HepG2 (cell line): ENCODE results near the gene MIDN. TPM values are rescaled to one million over a fixed set of nuclear protein-coding genes. Genes with fewer than 3 reads are reported as not detected.

Experiments
- ASH2L ChIP-seq: fragments of 300-600, 200-600 bp; sonication (generic); IDR thresholded peaks from 2 replicates; pipeline ENCODE4 v1.7.0; 2017; ENCODE audit warnings: low read depth, mild to moderate bottlenecking, moderate library complexity, mixed read lengths, low read length; ENCODE audit not compliant: insufficient read length
- DNMT3B ChIP-seq: conservative IDR thresholded peaks from 2 replicates; pipeline ENCODE4 v1.6.1; 2016; ENCODE audit warnings: missing biosample characterization, control low read depth
- DPF2 ChIP-seq: sonication (generic); formaldehyde crosslinking; IDR thresholded peaks from 2 replicates; pipeline ENCODE4 v1.4.0; 2020; ENCODE audit warnings: mild to moderate bottlenecking, low read depth, missing genetic modification reagents, borderline replicate concordance
- MYC ChIP-seq: sonication (generic); formaldehyde crosslinking; IDR thresholded peaks from 2 replicates; pipeline ENCODE4 v1.9.0; 2021; ENCODE audit warnings: missing genetic modification reagents, borderline replicate concordance
- NAIF1 ChIP-seq: sonication (generic); formaldehyde crosslinking; IDR thresholded peaks from 2 replicates; pipeline ENCODE4 v1.5.0; 2020; ENCODE audit warnings: mild to moderate bottlenecking, missing genetic modification reagents, borderline replicate concordance
- NBN ChIP-seq: fragments of 450-650 bp; conservative IDR thresholded peaks from 2 replicates; pipeline ENCODE4 v1.6.1; 2017
- NFYB ChIP-seq: sonication (generic); formaldehyde crosslinking; IDR thresholded peaks from 2 replicates; pipeline ENCODE4 v1.4.0; 2020; ENCODE audit warnings: missing genetic modification reagents
- NR2F2 ChIP-seq: IDR thresholded peaks from 2 replicates; pipeline ENCODE4 v1.6.1; 2012; ENCODE audit warnings: low read depth, inconsistent platforms, borderline replicate concordance
- PHF20 ChIP-seq: sonication (generic); formaldehyde crosslinking; IDR thresholded peaks from 2 replicates; pipeline ENCODE4 v1.5.0; 2020; ENCODE audit warnings: mild to moderate bottlenecking, missing genetic modification reagents
- PTBP1 ChIP-seq: fragments of 200-400 bp; formaldehyde crosslinking; IDR thresholded peaks from 2 replicates; pipeline ENCODE4 v1.6.1; 2018; ENCODE audit warnings: low read length, low read depth; ENCODE audit not compliant: poor library complexity, severe bottlenecking
- SIN3B ChIP-seq: fragments of 150-350 bp; IDR thresholded peaks from 2 replicates; pipeline ENCODE4 v1.6.1; 2014; ENCODE audit warnings: low read length
- SMAD9 ChIP-seq: sonication (generic); formaldehyde crosslinking; IDR thresholded peaks from 2 replicates; pipeline ENCODE4 v1.5.1; 2020; ENCODE audit warnings: mild to moderate bottlenecking, missing genetic modification reagents
- SSRP1 ChIP-seq: IDR thresholded peaks from 2 replicates; pipeline ENCODE4 v1.6.1; 2016; ENCODE audit warnings: control low read depth
- TGIF2 ChIP-seq: IDR thresholded peaks from 2 replicates; pipeline ENCODE4 v1.6.1; 2016; ENCODE audit warnings: control low read depth, missing compliant biosample characterization
- ZNF572 ChIP-seq: sonication (generic); formaldehyde crosslinking; IDR thresholded peaks from 2 replicates; pipeline ENCODE4 v1.5.1; 2020; ENCODE audit warnings: mild to moderate bottlenecking, missing genetic modification reagents
- ZSCAN25 ChIP-seq: sonication (generic); formaldehyde crosslinking; IDR thresholded peaks from 2 replicates; pipeline ENCODE4 v1.8.0; 2022; ENCODE audit warnings: mild to moderate bottlenecking, missing genetic modification reagents
- polyA plus RNA-seq, 8 experiments: library from polyadenylated mRNA; depleted of rRNA in 3 of 8; stranded (reverse) in 7 of 8; unstranded in 1 of 8; fragments of >200 nt; fragmentation: Illumina TruSeq in 4 of 8; extraction: Trizol in 4 of 8; gene quantifications; 2 replicates each; pipeline versions ENCODE4 v1.2.1 to v1.2.3, GENCODE V29; 2011 to 2016; ENCODE audit warnings: low read depth in 4 of 8, missing spikeins in 1 of 8, mixed read lengths in 1 of 8; ENCODE audit not compliant: insufficient read depth in 1 of 8
- total RNA-seq, 5 experiments: library from RNA; depleted of rRNA; stranded (reverse); fragments of >200 nt; fragmentation: Illumina TruSeq; extraction: Trizol; gene quantifications; 2 replicates each; pipeline ENCODE4 v1.2.3, GENCODE V29; 2016; ENCODE audit warnings: low read depth in 1 of 5
- TF ChIP-seq, protein P1 (sequence below): sonication (generic); formaldehyde crosslinking; IDR thresholded peaks from 2 replicates; pipeline ENCODE4 v1.4.0; 2020; ENCODE audit warnings: mild to moderate bottlenecking, missing genetic modification reagents
- TF ChIP-seq, protein P2 (sequence below): sonication (generic); formaldehyde crosslinking; IDR thresholded peaks from 2 replicates; pipeline ENCODE4 v1.4.0; 2020; ENCODE audit warnings: mild to moderate bottlenecking, missing genetic modification reagents
- TF ChIP-seq, protein P3 (sequence below): sonication (generic); formaldehyde crosslinking; IDR thresholded peaks from 2 replicates; pipeline ENCODE4 v1.5.0; 2020; ENCODE audit warnings: missing genetic modification reagents, mild to moderate bottlenecking, borderline replicate concordance
- TF ChIP-seq, protein P4 (sequence below): sonication (generic); formaldehyde crosslinking; IDR thresholded peaks from 2 replicates; pipeline ENCODE4; 2020; ENCODE audit warnings: missing genetic modification reagents, mild to moderate bottlenecking, borderline replicate concordance

The MIDN gene
- total and polyA plus RNA-seq, 2 of the 13 experiments (the other 11 are each of a cell fraction or from before 2014, with no cell fraction given): 8.4 to 18.0 TPM

DNA sequence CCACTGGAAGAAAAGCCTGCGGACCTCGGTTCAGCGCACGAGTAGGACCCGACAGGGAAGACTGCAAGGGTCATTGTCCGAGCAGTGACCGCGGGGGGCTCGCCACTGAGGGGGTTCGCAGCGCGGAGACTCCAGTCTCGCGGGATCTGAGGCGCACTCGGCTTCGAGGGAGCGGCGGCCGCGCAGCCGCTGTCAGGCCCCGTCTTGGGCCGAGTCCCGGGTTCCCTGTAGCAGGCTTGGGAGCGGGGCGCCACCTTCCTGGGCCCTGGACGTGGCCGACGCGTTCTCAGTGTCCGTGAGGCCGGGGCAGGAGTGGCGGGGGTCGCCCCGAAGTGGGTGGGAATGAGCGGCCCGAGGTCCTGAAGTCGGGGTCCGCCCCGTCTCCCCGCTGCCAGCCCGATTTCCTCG lies 26.5 kb downstream of the MIDN start (continued):
- TF ChIP-seq, protein P1, sequence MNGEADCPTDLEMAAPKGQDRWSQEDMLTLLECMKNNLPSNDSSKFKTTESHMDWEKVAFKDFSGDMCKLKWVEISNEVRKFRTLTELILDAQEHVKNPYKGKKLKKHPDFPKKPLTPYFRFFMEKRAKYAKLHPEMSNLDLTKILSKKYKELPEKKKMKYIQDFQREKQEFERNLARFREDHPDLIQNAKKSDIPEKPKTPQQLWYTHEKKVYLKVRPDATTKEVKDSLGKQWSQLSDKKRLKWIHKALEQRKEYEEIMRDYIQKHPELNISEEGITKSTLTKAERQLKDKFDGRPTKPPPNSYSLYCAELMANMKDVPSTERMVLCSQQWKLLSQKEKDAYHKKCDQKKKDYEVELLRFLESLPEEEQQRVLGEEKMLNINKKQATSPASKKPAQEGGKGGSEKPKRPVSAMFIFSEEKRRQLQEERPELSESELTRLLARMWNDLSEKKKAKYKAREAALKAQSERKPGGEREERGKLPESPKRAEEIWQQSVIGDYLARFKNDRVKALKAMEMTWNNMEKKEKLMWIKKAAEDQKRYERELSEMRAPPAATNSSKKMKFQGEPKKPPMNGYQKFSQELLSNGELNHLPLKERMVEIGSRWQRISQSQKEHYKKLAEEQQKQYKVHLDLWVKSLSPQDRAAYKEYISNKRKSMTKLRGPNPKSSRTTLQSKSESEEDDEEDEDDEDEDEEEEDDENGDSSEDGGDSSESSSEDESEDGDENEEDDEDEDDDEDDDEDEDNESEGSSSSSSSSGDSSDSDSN (CRISPR knock-in tag): no peak
- no peak for TF ChIP-seq PHF20 (CRISPR knock-in tag)
- no peak for TF ChIP-seq ASH2L
- peak; percentile 81; the same call in 1 of the 2 replicates for TF ChIP-seq ZNF572 (CRISPR knock-in tag)
- no peak for TF ChIP-seq DNMT3B (CRISPR knock-in tag)
- TF ChIP-seq NFYB (CRISPR knock-in tag): no peak
- TF ChIP-seq, protein P2, sequence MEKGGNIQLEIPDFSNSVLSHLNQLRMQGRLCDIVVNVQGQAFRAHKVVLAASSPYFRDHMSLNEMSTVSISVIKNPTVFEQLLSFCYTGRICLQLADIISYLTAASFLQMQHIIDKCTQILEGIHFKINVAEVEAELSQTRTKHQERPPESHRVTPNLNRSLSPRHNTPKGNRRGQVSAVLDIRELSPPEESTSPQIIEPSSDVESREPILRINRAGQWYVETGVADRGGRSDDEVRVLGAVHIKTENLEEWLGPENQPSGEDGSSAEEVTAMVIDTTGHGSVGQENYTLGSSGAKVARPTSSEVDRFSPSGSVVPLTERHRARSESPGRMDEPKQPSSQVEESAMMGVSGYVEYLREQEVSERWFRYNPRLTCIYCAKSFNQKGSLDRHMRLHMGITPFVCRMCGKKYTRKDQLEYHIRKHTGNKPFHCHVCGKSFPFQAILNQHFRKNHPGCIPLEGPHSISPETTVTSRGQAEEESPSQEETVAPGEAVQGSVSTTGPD: no peak
- peak; percentile 45; the same call in 1 of the 2 replicates for TF ChIP-seq SSRP1 (CRISPR knock-in tag)
- no peak for TF ChIP-seq NBN
- TF ChIP-seq NAIF1 (CRISPR knock-in tag): no peak
- TF ChIP-seq MYC (CRISPR knock-in tag): no peak
- peak; percentile 42; the same call in 1 of the 2 replicates for TF ChIP-seq NR2F2
- TF ChIP-seq SIN3B: no peak
- TF ChIP-seq DPF2 (CRISPR knock-in tag): no peak
- TF ChIP-seq ZSCAN25: no peak
- TF ChIP-seq PTBP1: no peak
- TF ChIP-seq, protein P3, sequence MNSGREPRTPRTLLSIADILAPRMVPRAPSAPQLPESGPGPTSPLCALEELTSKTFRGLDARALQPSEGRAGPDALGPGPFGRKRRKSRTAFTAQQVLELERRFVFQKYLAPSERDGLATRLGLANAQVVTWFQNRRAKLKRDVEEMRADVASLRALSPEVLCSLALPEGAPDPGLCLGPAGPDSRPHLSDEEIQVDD: no peak
- TF ChIP-seq, protein P4, sequence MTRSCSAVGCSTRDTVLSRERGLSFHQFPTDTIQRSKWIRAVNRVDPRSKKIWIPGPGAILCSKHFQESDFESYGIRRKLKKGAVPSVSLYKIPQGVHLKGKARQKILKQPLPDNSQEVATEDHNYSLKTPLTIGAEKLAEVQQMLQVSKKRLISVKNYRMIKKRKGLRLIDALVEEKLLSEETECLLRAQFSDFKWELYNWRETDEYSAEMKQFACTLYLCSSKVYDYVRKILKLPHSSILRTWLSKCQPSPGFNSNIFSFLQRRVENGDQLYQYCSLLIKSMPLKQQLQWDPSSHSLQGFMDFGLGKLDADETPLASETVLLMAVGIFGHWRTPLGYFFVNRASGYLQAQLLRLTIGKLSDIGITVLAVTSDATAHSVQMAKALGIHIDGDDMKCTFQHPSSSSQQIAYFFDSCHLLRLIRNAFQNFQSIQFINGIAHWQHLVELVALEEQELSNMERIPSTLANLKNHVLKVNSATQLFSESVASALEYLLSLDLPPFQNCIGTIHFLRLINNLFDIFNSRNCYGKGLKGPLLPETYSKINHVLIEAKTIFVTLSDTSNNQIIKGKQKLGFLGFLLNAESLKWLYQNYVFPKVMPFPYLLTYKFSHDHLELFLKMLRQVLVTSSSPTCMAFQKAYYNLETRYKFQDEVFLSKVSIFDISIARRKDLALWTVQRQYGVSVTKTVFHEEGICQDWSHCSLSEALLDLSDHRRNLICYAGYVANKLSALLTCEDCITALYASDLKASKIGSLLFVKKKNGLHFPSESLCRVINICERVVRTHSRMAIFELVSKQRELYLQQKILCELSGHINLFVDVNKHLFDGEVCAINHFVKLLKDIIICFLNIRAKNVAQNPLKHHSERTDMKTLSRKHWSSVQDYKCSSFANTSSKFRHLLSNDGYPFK (CRISPR knock-in tag): no peak
- no peak for TF ChIP-seq SMAD9
- no peak for TF ChIP-seq TGIF2
